Epithelial cell of proximal tubule (primary cell): ENCODE measurements around the gene FSTL4. TPM values are rescaled to one million over a fixed set of nuclear protein-coding genes. Genes with fewer than 3 reads are reported as not detected.

Source experiments
- DNase-seq: peaks from one replicate; pipeline ENCODE4 v3.0.0-alpha.2; 2011; ENCODE audit warnings: low read depth
- H3K4me3 ChIP-seq: 2 replicates; pipeline ENCODE4 v1.5.1; 2011; ENCODE audit warnings: low read depth, mild to moderate bottlenecking, low read length
- total RNA-seq: library from RNA; depleted of rRNA; stranded (reverse); fragments of >200 nt; gene quantifications from 2 replicates; pipeline ENCODE4 v1.2.3, GENCODE V29; 2015
- TF ChIP-seq, protein P1 (sequence below): conservative IDR thresholded peaks from 2 replicates; pipeline ENCODE4 v1.5.1; 2012; ENCODE audit warnings: low read depth, mild to moderate bottlenecking, low read length

Gene FSTL4
- total RNA-seq, 1 donor from 2014 or later, result not detected

DNA sequence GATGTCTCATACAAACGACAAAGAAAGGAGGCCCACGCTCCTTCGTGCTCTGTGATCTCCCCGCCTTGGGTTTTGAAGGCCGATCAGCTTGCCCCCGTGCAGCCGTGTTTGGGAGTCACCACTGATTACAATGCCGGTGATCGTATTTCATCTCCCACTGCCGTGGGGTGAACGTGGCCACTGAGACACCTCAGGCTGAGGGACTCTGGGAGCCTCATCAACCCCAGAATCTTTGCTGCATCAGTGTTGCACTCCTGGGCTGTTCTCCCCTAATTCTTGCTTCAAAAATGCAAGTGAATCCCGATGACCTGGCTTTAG lies 366.3 kb downstream of the FSTL4 start:
- H3K4me3 ChIP-seq, result no peak overlapping the region
- TF ChIP-seq, protein P1, sequence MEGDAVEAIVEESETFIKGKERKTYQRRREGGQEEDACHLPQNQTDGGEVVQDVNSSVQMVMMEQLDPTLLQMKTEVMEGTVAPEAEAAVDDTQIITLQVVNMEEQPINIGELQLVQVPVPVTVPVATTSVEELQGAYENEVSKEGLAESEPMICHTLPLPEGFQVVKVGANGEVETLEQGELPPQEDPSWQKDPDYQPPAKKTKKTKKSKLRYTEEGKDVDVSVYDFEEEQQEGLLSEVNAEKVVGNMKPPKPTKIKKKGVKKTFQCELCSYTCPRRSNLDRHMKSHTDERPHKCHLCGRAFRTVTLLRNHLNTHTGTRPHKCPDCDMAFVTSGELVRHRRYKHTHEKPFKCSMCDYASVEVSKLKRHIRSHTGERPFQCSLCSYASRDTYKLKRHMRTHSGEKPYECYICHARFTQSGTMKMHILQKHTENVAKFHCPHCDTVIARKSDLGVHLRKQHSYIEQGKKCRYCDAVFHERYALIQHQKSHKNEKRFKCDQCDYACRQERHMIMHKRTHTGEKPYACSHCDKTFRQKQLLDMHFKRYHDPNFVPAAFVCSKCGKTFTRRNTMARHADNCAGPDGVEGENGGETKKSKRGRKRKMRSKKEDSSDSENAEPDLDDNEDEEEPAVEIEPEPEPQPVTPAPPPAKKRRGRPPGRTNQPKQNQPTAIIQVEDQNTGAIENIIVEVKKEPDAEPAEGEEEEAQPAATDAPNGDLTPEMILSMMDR, result no peak
- DNase-seq, result no peak

DNA sequence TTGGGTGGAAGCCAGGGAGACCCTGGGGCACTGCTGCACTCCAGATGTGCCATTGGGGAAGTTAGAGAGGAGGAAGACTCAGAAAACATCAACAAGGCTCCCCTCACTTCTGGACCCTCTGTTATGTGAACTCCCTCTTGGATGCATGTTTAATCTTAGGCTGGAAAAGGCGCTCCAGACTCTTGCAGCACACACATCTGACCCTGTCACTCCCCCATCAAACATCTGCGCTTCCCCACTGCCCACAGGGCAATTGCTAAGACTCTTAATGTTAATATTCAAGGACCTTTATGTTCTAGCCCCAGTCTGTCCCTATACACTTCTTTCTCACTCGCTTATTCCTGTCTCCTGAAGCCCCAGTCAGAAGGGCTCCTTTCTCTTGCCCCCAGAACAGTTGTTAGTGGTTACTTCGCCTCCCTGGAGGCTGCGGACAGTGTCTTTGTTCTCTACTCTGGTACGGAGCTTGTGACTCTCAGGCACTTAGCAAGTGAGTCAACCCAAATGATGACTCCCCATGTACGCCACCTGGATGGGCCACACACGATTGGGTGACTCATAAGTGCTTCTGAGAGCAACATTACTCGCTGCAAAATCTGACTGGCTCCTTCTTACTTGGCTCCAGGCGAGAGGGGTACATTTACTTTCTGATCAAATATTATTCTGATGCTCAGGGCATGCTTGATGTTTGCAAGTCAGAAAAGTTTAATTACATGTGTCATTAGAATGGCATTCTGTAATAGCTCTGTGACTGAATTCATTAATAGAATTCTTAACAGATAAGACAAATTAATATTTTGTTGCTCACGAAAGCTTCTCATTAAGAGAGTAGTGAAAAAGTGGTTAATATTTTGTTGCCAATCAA lies 366.9 kb downstream of the FSTL4 start:
- no peak overlapping the region for H3K4me3 ChIP-seq
- DNase-seq, result peak; percentile 60
- TF ChIP-seq, protein P1, result no peak

DNA sequence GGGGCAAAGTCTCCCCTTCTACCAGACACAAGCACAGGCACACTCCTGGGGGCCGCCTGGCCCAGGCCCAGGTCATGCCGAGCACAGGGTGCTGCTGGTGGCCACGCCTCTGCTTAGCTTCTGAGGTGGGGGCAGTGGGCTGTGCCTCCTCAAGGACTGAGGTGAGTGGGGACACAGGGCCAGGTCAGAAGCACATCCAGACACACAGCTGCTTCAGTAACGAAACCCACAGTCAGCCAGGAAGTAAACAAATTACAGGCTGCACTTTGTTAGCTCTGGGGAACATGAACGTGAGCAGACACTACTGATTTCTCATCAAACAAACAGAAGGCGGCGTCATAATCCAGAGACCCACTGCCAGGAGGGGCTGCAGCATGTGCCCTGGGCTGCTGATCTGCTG lies 368.1 kb downstream of the FSTL4 start:
- TF ChIP-seq, protein P1, result no peak
- DNase-seq, result no peak
- H3K4me3 ChIP-seq, result no peak overlapping the region

DNA sequence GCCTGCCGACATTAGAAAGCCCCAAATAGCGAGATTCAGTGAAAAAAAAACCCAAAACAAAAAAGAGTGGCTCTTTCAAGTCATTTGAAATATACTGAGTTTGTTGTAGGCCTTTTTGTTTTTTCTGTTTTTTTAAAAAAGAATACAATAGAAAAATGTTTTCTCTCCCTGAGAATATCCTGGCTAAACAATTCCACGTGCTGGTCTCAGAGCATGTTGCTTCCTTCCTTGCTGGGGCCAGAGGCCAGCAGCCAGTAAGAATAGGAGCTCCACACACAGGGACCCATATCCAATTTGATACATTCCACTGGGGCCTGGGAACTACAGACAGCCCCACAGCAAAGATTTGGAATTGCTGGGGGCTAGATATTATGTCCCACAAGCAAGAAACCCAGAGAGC lies 369.1 kb downstream of the FSTL4 start:
- DNase-seq, result no peak
- TF ChIP-seq, protein P1, result no peak
- no peak overlapping the region for H3K4me3 ChIP-seq

DNA sequence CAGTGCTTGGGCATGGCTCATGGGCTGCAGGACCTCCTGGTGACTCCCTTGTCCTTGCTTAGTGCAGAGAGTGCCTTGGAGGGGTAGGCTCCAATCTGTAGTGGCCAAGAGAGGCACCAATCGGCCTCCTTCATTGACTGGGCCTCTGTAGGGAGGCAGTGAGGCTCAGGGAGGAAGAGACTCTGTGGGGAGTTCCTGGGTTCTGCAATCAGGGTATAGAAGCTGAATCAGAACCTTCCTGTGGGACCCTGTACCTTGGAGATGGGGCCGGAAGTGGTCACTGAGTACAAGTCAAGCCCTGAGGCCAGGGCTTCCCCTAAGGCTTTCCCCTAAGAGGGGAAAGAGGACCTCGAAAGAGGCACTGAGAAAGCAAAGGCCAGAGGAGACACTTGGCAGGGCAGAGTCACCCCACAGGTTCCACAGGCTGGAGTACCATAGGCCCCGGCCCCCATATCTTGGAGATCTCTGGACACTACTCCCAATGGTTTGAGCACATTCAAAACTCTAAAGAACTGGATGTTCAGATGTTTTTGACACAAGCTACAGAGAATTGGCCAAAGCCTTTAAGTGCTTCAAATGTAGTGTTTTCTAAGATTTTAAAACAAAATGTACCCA lies 370.0 kb downstream of the FSTL4 start:
- H3K4me3 ChIP-seq, result no peak overlapping the region
- no peak for DNase-seq
- TF ChIP-seq, protein P1, result no peak

DNA sequence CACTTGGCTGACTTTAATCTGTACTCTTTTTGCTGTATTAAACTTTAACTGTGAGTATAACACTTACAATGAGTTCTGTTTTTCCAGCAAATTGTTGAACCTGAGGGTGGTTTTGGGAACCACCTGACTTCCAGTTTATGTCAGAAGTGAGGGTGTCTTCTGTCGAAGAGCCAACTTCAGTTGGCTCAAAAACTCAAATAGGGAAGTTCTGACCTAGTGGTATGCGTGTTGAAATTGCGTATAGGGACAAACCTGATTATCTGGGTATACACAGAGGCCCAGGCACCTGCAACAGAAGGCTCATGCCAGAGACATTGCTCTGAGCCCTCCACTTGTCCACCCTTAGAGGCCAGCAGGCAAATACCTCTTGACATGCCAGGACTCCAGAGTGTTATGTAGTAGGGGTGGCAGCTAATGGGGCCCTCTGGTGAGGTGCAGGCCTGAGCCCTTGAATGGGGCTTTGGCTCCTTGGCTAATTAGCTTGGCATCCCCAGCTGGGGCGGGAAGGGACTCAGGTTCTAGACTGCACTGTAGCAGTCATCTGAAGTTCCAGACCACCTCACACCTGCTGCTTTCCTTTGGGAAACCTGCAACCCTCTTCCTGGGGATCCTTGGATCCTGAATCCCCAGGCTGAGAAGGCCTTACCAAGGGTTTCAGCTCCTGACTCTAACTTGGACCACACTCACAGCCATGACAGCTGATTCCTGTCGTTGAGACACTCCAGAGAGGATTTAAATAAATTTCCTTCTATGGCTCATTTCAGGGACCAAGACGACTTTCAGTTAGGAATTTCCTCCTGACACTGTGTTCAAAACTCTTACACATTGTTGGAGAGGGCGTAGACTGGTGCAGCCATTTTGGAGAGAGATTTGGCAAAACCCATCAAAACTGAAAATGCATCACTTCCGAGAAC lies 370.9 kb downstream of the FSTL4 start:
- TF ChIP-seq, protein P1, result no peak
- no peak for DNase-seq
- no peak overlapping the region for H3K4me3 ChIP-seq
